Activated T-helper 1 cell treated with anti-CD3 and anti-CD28 coated beads, Interleukin-12 subunit alpha, Interleukin-12 subunit beta, Interleukin-2, Interleukin-4 antibody, amounts not matched to agents 30 ng/mL and 10 ng/mL and 1 ng/mL, durations not matched to agents 14 hours and 24 hours and 36 hours (primary cell): Measurements from ENCODE around the gene SH3TC2. TPM values are rescaled to one million over a fixed set of nuclear protein-coding genes. Genes with fewer than 3 reads are reported as not detected.

ENCODE experiments used
- DNase-seq: peaks from one replicate; pipeline ENCODE4 v3.0.0; 2021; ENCODE audit warnings: low spot score
- H3K27ac Mint-ChIP-seq: one replicate; pipeline ENCODE4 v1.8.0; 2021; ENCODE audit warnings: mild to moderate bottlenecking, mixed read lengths
- H3K27me3 Mint-ChIP-seq: one replicate; pipeline ENCODE4 v1.8.0; 2022; ENCODE audit warnings: mild to moderate bottlenecking, moderate library complexity, mixed read lengths; ENCODE audit not compliant: insufficient read depth
- H3K36me3 Mint-ChIP-seq: one replicate; pipeline ENCODE4 v1.8.0; 2021; ENCODE audit warnings: low read depth, mixed read lengths
- H3K4me1 Mint-ChIP-seq: one replicate; pipeline ENCODE4 v1.8.0; 2021; ENCODE audit warnings: low read depth, mixed read lengths
- H3K4me3 Mint-ChIP-seq: one replicate; pipeline ENCODE4 v1.8.0; 2021; ENCODE audit warnings: mild to moderate bottlenecking, moderate library complexity, mixed read lengths
- H3K9me3 Mint-ChIP-seq: one replicate; pipeline ENCODE4 v1.8.0; 2021; ENCODE audit warnings: mixed read lengths
- intact Hi-C: fragments of 100-400 bp; cut with micrococcal nuclease; formaldehyde crosslinking; loops from one replicate; pipeline ENCODE4 v1.15.1; 2024
- total RNA-seq: library from RNA; stranded (reverse); gene quantifications from 2 replicates; pipeline ENCODE4 v1.2.3, GENCODE V29; 2022

SH3TC2 gene
- total RNA-seq, 1 donor from 2014 or later = not detected

DNA sequence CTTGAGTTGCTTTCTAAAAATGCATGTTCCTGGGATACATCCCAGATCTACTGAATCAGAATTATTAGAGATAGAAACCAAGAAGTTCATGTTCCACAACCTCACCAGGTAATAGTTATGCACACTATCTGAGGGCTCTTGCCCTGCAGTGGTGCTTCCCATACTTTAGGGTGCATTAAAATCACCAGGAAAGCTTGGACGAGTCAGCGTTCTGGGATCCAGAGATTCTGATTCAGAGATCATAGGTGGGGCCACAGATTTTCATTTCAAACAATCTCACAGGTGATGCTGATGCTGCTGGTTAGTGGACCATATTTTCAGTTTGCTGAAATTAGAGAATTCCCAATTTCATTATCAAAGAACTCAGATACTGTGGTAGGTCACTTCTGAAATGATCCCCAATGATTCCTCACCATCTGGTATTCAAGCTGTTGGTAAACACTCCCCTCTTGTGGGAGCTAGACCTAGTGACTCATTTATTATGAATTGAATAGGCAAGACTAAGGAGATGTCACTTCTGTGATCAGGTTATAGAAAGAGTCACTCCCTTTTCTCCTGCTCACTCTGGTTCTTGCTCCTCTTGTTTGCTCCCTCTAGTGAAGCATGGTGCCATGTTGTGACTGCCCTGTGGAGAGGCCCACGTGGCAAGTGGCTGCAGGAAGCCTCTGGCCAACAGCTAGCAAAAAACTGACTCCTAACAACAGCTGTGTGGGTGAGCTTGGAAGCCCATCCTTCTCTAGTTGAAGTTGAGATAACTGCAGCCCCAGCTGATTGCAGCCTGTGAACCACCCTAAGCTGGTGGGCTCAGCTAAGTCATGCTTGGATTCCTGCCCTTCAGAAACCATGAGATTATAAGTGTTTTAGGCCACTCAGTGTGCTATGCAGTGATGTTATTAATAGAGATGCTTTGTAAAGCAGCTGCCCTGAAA, 59.8 kb downstream of the SH3TC2 start:
- H3K27me3 Mint-ChIP-seq = peaks cover 4% of the 10 kb centered on the region
- H3K4me1 Mint-ChIP-seq = peaks cover 7% of the 10 kb centered on the region
- intact Hi-C loops = no loop called here
- no peak for DNase-seq
- no peak overlapping the region for H3K27ac Mint-ChIP-seq
- no peaks in the 10 kb centered on the region for H3K36me3 Mint-ChIP-seq
- no peak overlapping the region for H3K4me3 Mint-ChIP-seq
- H3K9me3 Mint-ChIP-seq = no peaks in the 10 kb centered on the region

DNA sequence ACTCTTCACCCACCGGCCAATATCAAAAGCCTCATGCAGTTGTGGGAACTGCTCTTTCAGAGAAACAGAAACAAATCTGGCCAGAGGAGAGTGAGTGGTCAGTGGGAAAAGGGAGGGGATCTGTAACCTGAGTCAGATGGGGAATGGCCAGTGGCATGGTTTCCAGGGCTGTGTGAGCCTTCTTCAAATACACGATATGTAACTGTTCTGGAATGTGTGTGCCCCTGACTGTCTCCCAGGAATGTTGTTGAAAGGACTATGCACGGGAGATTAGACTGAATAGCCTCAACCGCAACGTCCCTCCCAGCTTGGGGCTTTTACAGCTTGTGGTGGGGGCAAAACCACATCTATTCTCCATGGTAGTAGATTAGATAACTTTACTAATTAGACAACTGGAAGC, 60.8 kb downstream of the SH3TC2 start:
- intact Hi-C loops = no loop called here
- H3K9me3 Mint-ChIP-seq = no peaks in the 10 kb centered on the region
- no peak overlapping the region for H3K4me3 Mint-ChIP-seq
- H3K27ac Mint-ChIP-seq = no peak overlapping the region
- peaks cover 7% of the 10 kb centered on the region for H3K4me1 Mint-ChIP-seq
- H3K27me3 Mint-ChIP-seq = peaks cover 4% of the 10 kb centered on the region
- H3K36me3 Mint-ChIP-seq = no peaks in the 10 kb centered on the region
- no peak for DNase-seq

DNA sequence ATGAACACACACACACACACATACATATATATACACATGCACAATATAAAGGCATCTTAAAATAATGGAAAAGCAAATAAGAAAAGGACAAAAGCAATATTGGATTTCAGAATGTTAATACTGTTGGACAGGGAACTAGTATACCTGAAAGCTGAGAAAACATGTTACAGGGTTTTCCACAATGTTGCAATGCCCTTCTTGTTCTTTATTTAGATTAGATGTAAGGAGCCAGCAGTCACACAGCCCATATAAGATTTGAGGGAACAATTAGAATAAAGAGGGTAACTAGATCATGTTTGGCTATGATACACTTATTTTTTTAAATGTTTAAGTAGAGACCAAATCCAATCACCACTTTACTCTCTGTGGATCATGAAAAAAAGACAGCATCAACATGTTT, 61.7 kb downstream of the SH3TC2 start:
- no peak overlapping the region for H3K27ac Mint-ChIP-seq
- intact Hi-C loops = no loop called here
- peaks cover 7% of the 10 kb centered on the region for H3K4me1 Mint-ChIP-seq
- DNase-seq = no peak
- H3K4me3 Mint-ChIP-seq = no peak overlapping the region
- no peaks in the 10 kb centered on the region for H3K36me3 Mint-ChIP-seq
- no peaks in the 10 kb centered on the region for H3K9me3 Mint-ChIP-seq
- H3K27me3 Mint-ChIP-seq = peaks cover 10% of the 10 kb centered on the region

GRCh38 chr5:148999741-149000140, 63.1 kb downstream of the SH3TC2 start:
- intact Hi-C loops = loop anchor here (5.0 kb wide), 1 partner anchor 177 kb away; no protein-coding TSS in a partner anchor
- no peaks in the 10 kb centered on the region for H3K9me3 Mint-ChIP-seq
- no peak overlapping the region for H3K4me3 Mint-ChIP-seq
- H3K36me3 Mint-ChIP-seq = no peaks in the 10 kb centered on the region
- no peaks in the 10 kb centered on the region for H3K4me1 Mint-ChIP-seq
- no peak for DNase-seq
- H3K27ac Mint-ChIP-seq = no peak overlapping the region
- H3K27me3 Mint-ChIP-seq = peaks cover 11% of the 10 kb centered on the region

- Mint-ChIP-seq H3K27ac (no peak overlapping the region), H3K9me3 (no peaks in the 10 kb centered on the region), H3K4me3 (no peak overlapping the region), H3K27me3 (peaks cover 11% of the 10 kb centered on the region), H3K4me1 (no peaks in the 10 kb centered on the region), H3K36me3 (no peaks in the 10 kb centered on the region)
- no peak for DNase-seq
- intact Hi-C loops = loop anchor here (1.0 to 5.0 kb wide), 4 partner anchors 37 to 265 kb away; no protein-coding TSS in a partner anchor
Measured at GRCh38 chr5:148998174-148998797, 64.6 kb downstream of the SH3TC2 start.

GRCh38 chr5:148996270-148996669, 66.6 kb downstream of the SH3TC2 start:
- no peaks in the 10 kb centered on the region for H3K36me3 Mint-ChIP-seq
- no peak overlapping the region for H3K27ac Mint-ChIP-seq
- no peaks in the 10 kb centered on the region for H3K9me3 Mint-ChIP-seq
- intact Hi-C loops = loop anchor here (5.0 kb wide), 1 partner anchor 174 kb away; no protein-coding TSS in a partner anchor
- H3K4me3 Mint-ChIP-seq = no peak overlapping the region
- H3K4me1 Mint-ChIP-seq = no peaks in the 10 kb centered on the region
- DNase-seq = no peak
- H3K27me3 Mint-ChIP-seq = peaks cover 18% of the 10 kb centered on the region

GRCh38 chr5:148995791-148996190, 67.1 kb downstream of the SH3TC2 start:
- H3K36me3 Mint-ChIP-seq = no peaks in the 10 kb centered on the region
- intact Hi-C loops = loop anchor here (5.0 kb wide), 1 partner anchor 173 kb away; no protein-coding TSS in a partner anchor
- DNase-seq = no peak

GRCh38 chr5:148993283-148993936, 69.5 kb downstream of the SH3TC2 start:
- no peak for DNase-seq
- Mint-ChIP-seq H3K36me3 (no peaks in the 10 kb centered on the region), H3K27me3 (peaks cover 19% of the 10 kb centered on the region), H3K4me1 (no peaks in the 10 kb centered on the region), H3K27ac (no peak overlapping the region), H3K9me3 (no peaks in the 10 kb centered on the region), H3K4me3 (no peak overlapping the region)
- intact Hi-C loops = no loop called here

More at GRCh38 chr5:148995791-148996190, 67.1 kb downstream of the SH3TC2 start:
- H3K9me3 Mint-ChIP-seq = no peaks in the 10 kb centered on the region
- peaks cover 19% of the 10 kb centered on the region for H3K27me3 Mint-ChIP-seq
- no peak overlapping the region for H3K27ac Mint-ChIP-seq
- no peak overlapping the region for H3K4me3 Mint-ChIP-seq
- H3K4me1 Mint-ChIP-seq = no peaks in the 10 kb centered on the region

DNA sequence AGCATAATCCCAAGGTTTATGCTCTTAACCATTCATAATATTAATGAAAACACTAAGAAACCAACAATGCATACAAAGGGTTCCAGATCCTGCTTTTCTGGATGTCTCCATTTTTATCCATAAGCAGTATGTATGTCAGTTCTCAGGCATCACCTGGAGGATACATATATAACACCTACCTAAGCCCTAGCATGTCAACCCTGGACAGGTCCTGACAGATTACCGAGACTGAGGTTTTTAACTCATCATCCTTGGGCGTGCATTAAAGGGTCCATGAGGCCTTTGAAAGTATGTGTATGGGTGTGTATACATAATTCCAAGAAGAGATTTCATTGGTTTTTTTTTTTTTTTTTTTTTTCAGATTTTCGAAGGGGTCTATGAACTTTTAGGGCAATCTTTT, 70.6 kb downstream of the SH3TC2 start:
- no peak for DNase-seq
- H3K4me1 Mint-ChIP-seq = no peaks in the 10 kb centered on the region
- H3K27me3 Mint-ChIP-seq = peaks cover 19% of the 10 kb centered on the region
- no peaks in the 10 kb centered on the region for H3K9me3 Mint-ChIP-seq
- no peak overlapping the region for H3K27ac Mint-ChIP-seq
- intact Hi-C loops = no loop called here
- no peaks in the 10 kb centered on the region for H3K36me3 Mint-ChIP-seq
- no peak overlapping the region for H3K4me3 Mint-ChIP-seq

GRCh38 chr5:148991566-148991965, 71.3 kb downstream of the SH3TC2 start:
- intact Hi-C loops = no loop called here
- Mint-ChIP-seq H3K4me3 (no peak overlapping the region), H3K9me3 (no peaks in the 10 kb centered on the region), H3K36me3 (no peaks in the 10 kb centered on the region), H3K27me3 (peaks cover 20% of the 10 kb centered on the region), H3K27ac (no peak overlapping the region), H3K4me1 (no peaks in the 10 kb centered on the region)
- no peak for DNase-seq

- H3K27ac Mint-ChIP-seq = no peak overlapping the region
- H3K9me3 Mint-ChIP-seq = no peaks in the 10 kb centered on the region
- no peaks in the 10 kb centered on the region for H3K4me1 Mint-ChIP-seq
- no peak overlapping the region for H3K4me3 Mint-ChIP-seq
- H3K36me3 Mint-ChIP-seq = no peaks in the 10 kb centered on the region
- intact Hi-C loops = no loop called here
- H3K27me3 Mint-ChIP-seq = peaks cover 20% of the 10 kb centered on the region
- no peak for DNase-seq
Measured at GRCh38 chr5:148990817-148991216, 72.0 kb downstream of the SH3TC2 start.

DNA sequence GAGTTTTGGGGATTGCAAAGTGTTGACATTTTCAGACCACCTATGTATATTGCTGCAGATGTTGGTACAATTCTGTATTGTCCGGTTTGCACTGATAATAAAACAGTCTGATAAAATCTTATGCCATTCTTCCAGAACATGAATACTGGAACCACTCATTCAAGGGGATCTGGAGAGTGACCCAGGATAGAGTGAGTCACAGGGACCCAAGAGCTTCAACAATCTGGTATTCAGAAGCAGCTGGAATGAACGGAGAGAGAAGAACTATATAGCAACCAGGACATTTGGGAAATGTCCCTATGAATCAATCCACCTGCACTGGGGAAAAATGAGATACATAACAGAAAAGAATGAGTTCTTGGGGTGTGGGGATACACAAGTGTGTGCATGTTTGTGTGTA, 73.3 kb downstream of the SH3TC2 start:
- no peaks in the 10 kb centered on the region for H3K36me3 Mint-ChIP-seq
- intact Hi-C loops = no loop called here
- no peak overlapping the region for H3K27ac Mint-ChIP-seq
- no peak for DNase-seq
- H3K9me3 Mint-ChIP-seq = no peaks in the 10 kb centered on the region
- peaks cover 20% of the 10 kb centered on the region for H3K27me3 Mint-ChIP-seq
- H3K4me1 Mint-ChIP-seq = no peaks in the 10 kb centered on the region
- no peak overlapping the region for H3K4me3 Mint-ChIP-seq

DNA sequence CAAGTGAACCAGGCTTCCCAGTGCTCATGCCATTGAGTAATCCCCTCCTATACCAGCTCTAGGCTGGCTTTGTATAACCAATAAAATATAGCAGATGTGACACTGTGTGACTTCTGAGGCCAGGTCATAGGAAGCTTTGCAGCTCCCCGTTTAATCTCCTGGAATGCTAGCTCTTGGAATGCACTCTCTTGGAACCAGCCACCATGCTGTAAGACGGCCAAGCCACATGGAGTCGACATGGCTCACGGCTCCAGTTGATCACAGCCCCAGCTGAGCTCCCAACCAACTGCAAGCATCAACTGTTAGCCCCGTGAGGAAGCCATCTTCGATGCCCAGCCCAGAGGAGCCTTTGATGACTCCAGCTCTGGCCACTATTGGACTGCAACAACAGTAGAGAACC, 74.5 kb downstream of the SH3TC2 start:
- Mint-ChIP-seq H3K27ac (no peak overlapping the region), H3K4me1 (no peaks in the 10 kb centered on the region), H3K9me3 (no peaks in the 10 kb centered on the region), H3K36me3 (no peaks in the 10 kb centered on the region), H3K27me3 (peaks cover 22% of the 10 kb centered on the region), H3K4me3 (no peak overlapping the region)
- intact Hi-C loops = no loop called here
- no peak for DNase-seq
